IMR-90 (cell line): ENCODE results near the gene METTL15. TPM values are rescaled to one million over a fixed set of nuclear protein-coding genes. Genes with fewer than 3 reads are reported as not detected.

Source experiments
- ATAC-seq: fragments of 200-7000 bp; cut with Tn5 transposase; 2 replicates; pipeline ENCODE4 v1.9.1; 2020; ENCODE audit warnings: low read depth, mild to moderate bottlenecking, moderate library complexity
- BruUV-seq: library from RNA; stranded (reverse); fragments of 400-500 nt; replicated peaks from 2 replicates; lab custom pipeline; 2021; lab: Mats Ljungman, UMichigan
- CTCF ChIA-PET: fragments of 300-600 bp; formaldehyde crosslinking; extraction: SDS; loops from one replicate; lab custom pipeline; 2021; ENCODE audit warnings: antibody characterized with exemption; lab: Yijun Ruan, JAX
- POLR2A ChIA-PET: fragments of 300-600 bp; sonication (Branson Sonifier 250); formaldehyde crosslinking; loops from one replicate; lab custom pipeline; 2022; ENCODE audit warnings: antibody characterized with exemption; ENCODE audit not compliant: unreplicated experiment; lab: Charles Lee
- DNase-seq: peaks from one replicate; pipeline ENCODE4 v3.0.0; 2013
- H2AFZ ChIP-seq: replicated peaks from 2 replicates; pipeline ENCODE3; 2013; ENCODE audit warnings: low read length, mild to moderate bottlenecking; ENCODE audit not compliant: poor library complexity
- H2AK5ac ChIP-seq: 2 replicates; pipeline ENCODE4 v1.6.1; 2013; ENCODE audit warnings: low read depth, low read length, inconsistent platforms
- H2AK9ac ChIP-seq: replicated peaks from 2 replicates; pipeline ENCODE3; 2013; ENCODE audit warnings: mild to moderate bottlenecking, low read depth, low read length, moderate library complexity; ENCODE audit not compliant: poor library complexity
- H2BK120ac ChIP-seq: 2 replicates; pipeline ENCODE4 v1.6.1; 2013; ENCODE audit warnings: low read depth, low read length, inconsistent platforms
- H2BK15ac ChIP-seq: 3 replicates; pipeline ENCODE4 v1.6.1; 2013; ENCODE audit warnings: low read depth, low read length, inconsistent platforms
- H2BK20ac ChIP-seq: 2 replicates; pipeline ENCODE4 v1.6.1; 2013; ENCODE audit warnings: low read depth, mild to moderate bottlenecking, inconsistent platforms, low read length, moderate library complexity
- H2BK5ac ChIP-seq: 2 replicates; pipeline ENCODE4 v1.6.1; 2013; ENCODE audit warnings: mild to moderate bottlenecking, low read depth, low read length, inconsistent platforms; ENCODE audit not compliant: poor library complexity, severe bottlenecking
- H3K14ac ChIP-seq: replicated peaks from 2 replicates; pipeline ENCODE4 v1.6.1; 2013; ENCODE audit warnings: low read depth, low read length, inconsistent platforms
- H3K18ac ChIP-seq: 2 replicates; pipeline ENCODE4 v1.6.1; 2013; ENCODE audit warnings: low read depth, low read length, control low read depth
- H3K23ac ChIP-seq: 2 replicates; pipeline ENCODE4 v1.6.1; 2013; ENCODE audit warnings: low read depth, low read length, inconsistent platforms
- H3K27ac ChIP-seq: 2 replicates; pipeline ENCODE4 v1.5.1; 2013; ENCODE audit warnings: mild to moderate bottlenecking, control low read depth, low read length; ENCODE audit not compliant: insufficient read depth
- H3K27me3 ChIP-seq: 2 replicates; pipeline ENCODE4 v1.6.1; 2013; ENCODE audit warnings: low read length; ENCODE audit not compliant: control insufficient read depth, insufficient read depth
- H3K36me3 ChIP-seq: 2 replicates; pipeline ENCODE4 v1.6.1; 2013; ENCODE audit warnings: low read length, mixed read lengths; ENCODE audit not compliant: control insufficient read depth, insufficient read depth
- H3K4ac ChIP-seq: 2 replicates; pipeline ENCODE4 v1.6.1; 2013; ENCODE audit warnings: low read depth, low read length, inconsistent platforms
- H3K4me1 ChIP-seq: 2 replicates; pipeline ENCODE4 v1.6.1; 2013; ENCODE audit warnings: low read length, mixed read lengths; ENCODE audit not compliant: control insufficient read depth, insufficient read depth
- H3K4me2 ChIP-seq: 2 replicates; pipeline ENCODE4 v1.6.1; 2013; ENCODE audit warnings: low read depth, mild to moderate bottlenecking, control low read depth, low read length, moderate library complexity
- H3K4me3 ChIP-seq: 2 replicates; pipeline ENCODE4 v1.5.1; 2013; ENCODE audit warnings: low read depth, mild to moderate bottlenecking, control low read depth, low read length, moderate library complexity; ENCODE audit not compliant: insufficient read depth
- H3K56ac ChIP-seq: 2 replicates; pipeline ENCODE4 v1.6.1; 2013; ENCODE audit warnings: low read length, inconsistent platforms; ENCODE audit not compliant: insufficient read depth; ENCODE audit errors: extremely low read depth
- H3K79me1 ChIP-seq, 2 experiments: 2 replicates each; pipeline ENCODE4 v1.6.1; 2013; ENCODE audit warnings: low read length in 2 of 2, inconsistent platforms in 1 of 2, low read depth in 1 of 2
- H3K9ac ChIP-seq: 2 replicates; pipeline ENCODE4 v1.6.1; 2013; ENCODE audit warnings: low read depth, low read length, control low read depth
- H3K9me1 ChIP-seq: 2 replicates; pipeline ENCODE4 v1.6.1; 2013; ENCODE audit warnings: low read length, inconsistent platforms; ENCODE audit not compliant: insufficient read depth
- H3K9me3 ChIP-seq: 2 replicates; pipeline ENCODE4 v1.6.1; 2013; ENCODE audit warnings: low read length; ENCODE audit not compliant: control insufficient read depth, insufficient read depth
- H4K20me1 ChIP-seq: 2 replicates; pipeline ENCODE4 v1.6.1; 2013; ENCODE audit warnings: low read length, inconsistent platforms; ENCODE audit not compliant: insufficient read depth
- H4K5ac ChIP-seq: 2 replicates; pipeline ENCODE4 v1.6.1; 2013; ENCODE audit warnings: mild to moderate bottlenecking, low read depth, low read length, control low read depth
- H4K8ac ChIP-seq, 2 experiments: 2 replicates each; pipeline ENCODE4 v1.6.1; 2013; ENCODE audit warnings: low read depth in 2 of 2, low read length in 2 of 2, control low read depth in 1 of 2, inconsistent platforms in 1 of 2
- H4K91ac ChIP-seq: 2 replicates; pipeline ENCODE4 v1.6.1; 2013; ENCODE audit warnings: low read depth, low read length, inconsistent platforms; ENCODE audit not compliant: insufficient read depth
- CTCF ChIP-seq: conservative IDR thresholded peaks from 2 replicates; pipeline ENCODE4 v1.5.1; 2012; ENCODE audit warnings: mild to moderate bottlenecking, low read depth, low read length, improper control_type of control experiment
- ELK1 ChIP-seq: fragments of 150-350 bp; IDR thresholded peaks from 2 replicates; pipeline ENCODE4 v1.6.1; 2016; ENCODE audit warnings: low read depth, mild to moderate bottlenecking, low read length, moderate library complexity, borderline replicate concordance
- FOS ChIP-seq: fragments of 150-350 bp; IDR thresholded peaks from 2 replicates; pipeline ENCODE4 v1.6.1; 2016; ENCODE audit warnings: low read depth, low read length
- MXI1 ChIP-seq: IDR thresholded peaks from 2 replicates; pipeline ENCODE4 v1.6.1; 2012; ENCODE audit warnings: low read depth, mild to moderate bottlenecking, low read length, moderate library complexity, borderline replicate concordance
- RFX5 ChIP-seq: IDR thresholded peaks from 2 replicates; pipeline ENCODE4 v1.8.0; 2012; ENCODE audit warnings: low read depth, mild to moderate bottlenecking, low read length, moderate library complexity
- SMC3 ChIP-seq: fragments of 150-350 bp; IDR thresholded peaks from 2 replicates; pipeline ENCODE4 v1.6.1; 2016; ENCODE audit warnings: low read depth, mild to moderate bottlenecking, antibody characterized with exemption, low read length, moderate library complexity
- WGBS, 2 experiments: methylation state at CpG; one replicate each; pipeline versions ENCODE4 v1.1.5 to v1.1.7; 2013; ENCODE audit warnings: missing lambda C conversion rate in 2 of 2; ENCODE audit not compliant: insufficient read length in 1 of 2; ENCODE audit errors: extremely low coverage in 2 of 2; 5-methylcytosine and 5-hydroxymethylcytosine counted together
- dilution Hi-C: fragments of 300-500 bp; cut with HindIII; formaldehyde crosslinking; loops from one replicate; pipeline ENCODE4 v1.14.3; 2018; ENCODE audit warnings: low sequenced_read_pairs; ENCODE audit not compliant: unreplicated experiment
- in situ Hi-C: fragments of 300-500 bp; cut with MboI; formaldehyde crosslinking; loops from 3 replicates; pipeline ENCODE4 v1.14.3; 2019; ENCODE audit warnings: low sequenced_read_pairs, inconsistent platforms, mixed read lengths
- intact Hi-C: fragments of 100-400 bp; cut with micrococcal nuclease; formaldehyde crosslinking; loops from 2 replicates; pipeline ENCODE4 v1.10.0; 2022
- polyA plus RNA-seq, 3 experiments: library from polyadenylated mRNA; depleted of rRNA; stranded (reverse); fragments of >200 nt; gene quantifications; 2 replicates each; pipeline ENCODE4 v1.2.3, GENCODE V29; 2012; ENCODE audit warnings: low replicate concordance in 1 of 3
- total RNA-seq: library from RNA; depleted of rRNA; stranded (reverse); fragments of >200 nt; gene quantifications from 2 replicates; pipeline ENCODE4 v1.2.3, GENCODE V29; 2012
- TF ChIP-seq, protein P1 (sequence below): fragments of 150-350 bp; IDR thresholded peaks from 2 replicates; pipeline ENCODE4 v1.6.1; 2017; ENCODE audit warnings: mild to moderate bottlenecking, antibody characterized with exemption, low read length, low read depth

The METTL15 gene
- total and polyA plus RNA-seq, 2 of the 4 experiments (the other 2 are of a cell fraction), result 6.5 to 30.5 TPM

DNA sequence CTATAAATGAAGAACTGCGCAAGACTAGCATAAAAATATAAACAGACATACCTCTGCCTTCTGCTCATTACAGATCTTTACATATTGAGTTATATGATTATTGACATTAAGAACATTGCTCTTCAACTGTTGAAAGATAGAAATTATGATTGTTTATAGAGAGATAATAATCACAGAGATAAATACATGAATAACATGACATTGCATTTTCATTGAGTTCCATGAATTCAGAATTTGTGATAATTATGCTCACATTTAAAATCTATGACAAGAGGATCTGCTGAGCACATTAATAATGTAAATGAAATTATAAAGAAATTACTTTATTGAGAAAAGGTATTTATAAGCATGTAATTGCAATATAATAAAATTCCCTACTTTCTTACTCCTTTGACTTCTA, 25.1 kb upstream of the METTL15 start:
- no peak overlapping the region for H4K5ac ChIP-seq
- H3K36me3 ChIP-seq, result peaks cover 3% of the 10 kb centered on the region; the same call in 1 of the 2 replicates
- ChIA-PET CTCF (interaction anchor here (0.8 kb wide), 1 partner anchor 384 kb away, joined by 3 read pairs; no protein-coding TSS in a partner anchor), POLR2A (no interaction called here)
- no peaks in the 10 kb centered on the region for H4K20me1 ChIP-seq
- no peak overlapping the region for H2BK20ac ChIP-seq
- WGBS, 2 experiments, result no CpG with 5 or more reads among the region's 1 CpG
- no peak overlapping the region for H2BK120ac ChIP-seq
- no peak overlapping the region for H3K56ac ChIP-seq
- no peak overlapping the region for H3K4me3 ChIP-seq
- in situ Hi-C loops (no loop called here), dilution Hi-C loops (no loop called here), intact Hi-C loops (no loop called here)
- no peak overlapping the region for H3K4me2 ChIP-seq
- no peak overlapping the region; the same call in 1 of the 2 replicates for H3K4ac ChIP-seq
- no peak for ATAC-seq
- no peak overlapping the region for H3K9ac ChIP-seq
- no peaks in the 10 kb centered on the region for H3K27me3 ChIP-seq
- no TSS peak for BruUV-seq
- H2AK5ac ChIP-seq, result no peak overlapping the region
- no peak overlapping the region for H2AFZ ChIP-seq
- DNase-seq, result no peak
- H3K9me1 ChIP-seq, result 0 out of 2 replicates have a peak, but pooled peaks cover 2% of the 10 kb centered on the region
- no peak for TF ChIP-seq RFX5
- no peak for TF ChIP-seq MXI1
- TF ChIP-seq, protein P1, sequence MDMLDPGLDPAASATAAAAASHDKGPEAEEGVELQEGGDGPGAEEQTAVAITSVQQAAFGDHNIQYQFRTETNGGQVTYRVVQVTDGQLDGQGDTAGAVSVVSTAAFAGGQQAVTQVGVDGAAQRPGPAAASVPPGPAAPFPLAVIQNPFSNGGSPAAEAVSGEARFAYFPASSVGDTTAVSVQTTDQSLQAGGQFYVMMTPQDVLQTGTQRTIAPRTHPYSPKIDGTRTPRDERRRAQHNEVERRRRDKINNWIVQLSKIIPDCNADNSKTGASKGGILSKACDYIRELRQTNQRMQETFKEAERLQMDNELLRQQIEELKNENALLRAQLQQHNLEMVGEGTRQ, result no peak
- TF ChIP-seq FOS, result no peak
- TF ChIP-seq SMC3, result no peak
- TF ChIP-seq ELK1, result no peak
- no peak for TF ChIP-seq CTCF
- no peak overlapping the region for H3K27ac ChIP-seq
- H4K91ac ChIP-seq, result no peak overlapping the region
- no peak overlapping the region for H3K18ac ChIP-seq
- H2BK5ac ChIP-seq, result peak overlapping the region; percentile 78
- H3K4me1 ChIP-seq, result peaks cover 1% of the 10 kb centered on the region; the same call in 1 of the 2 replicates
- no peak overlapping the region for H3K14ac ChIP-seq
- H2BK15ac ChIP-seq, result no peak overlapping the region
- no peaks in the 10 kb centered on the region for H3K9me3 ChIP-seq
- H4K8ac ChIP-seq, result no peak overlapping the region
- H3K79me1 ChIP-seq, result peaks cover 21 to 36% of the 10 kb centered on the region in 2 experiments
- H3K23ac ChIP-seq, result no peak overlapping the region
- H2AK9ac ChIP-seq, result no peak overlapping the region
